Ishikawa (cell line): ENCODE data around the gene ZNF467.

Experiments used
- CEBPB ChIP-seq: IDR thresholded peaks from 2 replicates; pipeline ENCODE4 v1.6.1; 2012
- CREB1 ChIP-seq: IDR thresholded peaks from 2 replicates; pipeline ENCODE4 v1.6.1; 2012; ENCODE audit warnings: low read depth
- EP300 ChIP-seq: IDR thresholded peaks from 2 replicates; pipeline ENCODE4 v1.6.1; 2012; ENCODE audit warnings: borderline replicate concordance
- FOXM1 ChIP-seq: IDR thresholded peaks from 2 replicates; pipeline ENCODE4 v1.6.1; 2012; ENCODE audit warnings: low read depth, borderline replicate concordance
- MAX ChIP-seq: IDR thresholded peaks from 2 replicates; pipeline ENCODE4 v1.6.1; 2012
- NFIC ChIP-seq: IDR thresholded peaks from 2 replicates; pipeline ENCODE4 v1.6.1; 2012
- RAD21 ChIP-seq: IDR thresholded peaks from 2 replicates; pipeline ENCODE4 v1.6.1; 2012; ENCODE audit warnings: low read depth
- REST ChIP-seq: IDR thresholded peaks from 2 replicates; pipeline ENCODE4 v1.6.1; 2012; ENCODE audit warnings: low read depth, mild to moderate bottlenecking
- TCF12 ChIP-seq: IDR thresholded peaks from 2 replicates; pipeline ENCODE4 v1.6.1; 2012; ENCODE audit warnings: low read depth
- TEAD4 ChIP-seq: IDR thresholded peaks from 2 replicates; pipeline ENCODE4 v1.6.1; 2012
- USF1 ChIP-seq: IDR thresholded peaks from 2 replicates; pipeline ENCODE4 v1.6.1; 2012
- YY1 ChIP-seq: IDR thresholded peaks from 2 replicates; pipeline ENCODE4 v1.6.1; 2012; ENCODE audit warnings: low read depth
- ZBTB7A ChIP-seq: IDR thresholded peaks from 2 replicates; pipeline ENCODE4 v1.6.1; 2012; ENCODE audit warnings: low read depth

- TF ChIP-seq FOXM1 (no peak), EP300 (no peak), REST (no peak), MAX (no peak), ZBTB7A (no peak), CEBPB (no peak), YY1 (no peak), NFIC (no peak), RAD21 (peak; percentile 59), CREB1 (no peak), TEAD4 (no peak), TCF12 (no peak), USF1 (no peak)
Observed at GRCh38 chr7:149753375-149754233, 19.8 kb downstream of the ZNF467 start.
